NCI-H510A (cell line): ENCODE data around the gene ZNF808.
A peak's percentile ranks its signal among the peaks of the same experiment; 100 is the strongest.
"Not testable (repeated sequence)": the region's sequence is repeated elsewhere in the genome, so short reads cannot be mapped to it uniquely, and the experiment has no call there.

Experiments
- DNase-seq: peaks from one replicate; lab custom pipeline; 2025; lab: John Stamatoyannopoulos, UW

The ZNF808 gene

GRCh38 chr19:52535771-52536447, 8.4 kb downstream of the ZNF808 start:
- no peak for DNase-seq

DNA sequence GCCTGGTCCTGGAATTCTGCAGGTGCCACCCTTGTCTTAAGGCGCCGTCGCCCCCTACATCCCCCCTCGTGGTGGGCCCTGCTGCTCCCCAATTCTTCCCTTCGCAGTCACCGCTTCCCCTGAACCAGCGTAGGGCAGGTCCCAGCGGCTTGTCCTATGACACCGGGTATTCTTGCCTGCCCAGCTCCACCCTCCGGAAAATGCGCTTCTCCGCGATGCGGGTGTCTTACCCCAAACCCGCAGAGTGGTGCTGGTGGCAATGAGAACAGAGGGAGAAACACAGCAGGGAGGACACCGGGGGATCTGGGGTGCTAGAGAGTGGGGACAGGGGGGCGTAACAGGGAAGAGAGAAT, 9.0 kb downstream of the ZNF808 start:
- DNase-seq: no peak

- not testable (repeated sequence) for DNase-seq
Measured at GRCh38 chr19:52538815-52539214, 11.3 kb downstream of the ZNF808 start.

DNA sequence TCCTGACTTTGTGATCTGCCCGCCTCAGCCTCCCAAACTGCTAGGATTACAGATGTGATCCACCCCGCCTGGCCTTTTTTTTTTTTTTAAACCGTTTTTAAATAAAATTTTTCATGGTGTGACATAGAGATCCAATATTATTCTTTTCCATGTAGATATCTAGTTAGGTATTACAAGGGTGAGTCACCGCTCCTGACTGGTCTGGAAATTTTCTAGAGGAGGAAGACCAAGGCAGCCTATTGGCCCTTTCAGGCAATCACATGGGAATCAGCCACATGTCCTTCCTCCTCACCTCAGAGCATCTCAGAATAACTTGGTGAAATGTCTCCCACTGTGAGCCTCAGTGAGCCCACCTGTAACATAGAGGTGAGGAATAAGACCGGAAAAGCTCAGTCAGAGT, 13.7 kb downstream of the ZNF808 start:
- DNase-seq: not testable (repeated sequence)

DNA sequence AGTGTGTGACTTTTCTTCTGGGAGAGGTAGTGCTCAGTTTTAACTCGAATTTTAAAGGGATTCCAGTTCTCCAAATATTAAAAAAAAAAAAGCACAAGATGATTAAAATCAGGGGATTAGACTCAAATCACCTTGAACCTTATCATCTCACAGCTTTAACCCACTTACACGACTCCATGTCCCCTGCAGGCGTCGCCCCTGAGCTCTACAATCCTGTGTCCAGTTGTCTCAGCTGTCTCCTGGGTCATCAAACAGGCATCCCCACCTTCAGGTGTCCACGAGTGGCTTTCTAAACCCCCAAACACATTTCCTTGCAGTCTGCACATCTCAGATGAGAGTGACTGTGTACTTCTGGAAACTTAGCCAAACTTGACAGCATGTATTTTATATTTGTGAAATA, 14.1 kb downstream of the ZNF808 start:
- no peak for DNase-seq

- DNase-seq: not testable (repeated sequence)
Measured at GRCh38 chr19:52542541-52542940, 15.1 kb downstream of the ZNF808 start.

GRCh38 chr19:52542984-52543664, 15.7 kb downstream of the ZNF808 start:
- no peak for DNase-seq

DNA sequence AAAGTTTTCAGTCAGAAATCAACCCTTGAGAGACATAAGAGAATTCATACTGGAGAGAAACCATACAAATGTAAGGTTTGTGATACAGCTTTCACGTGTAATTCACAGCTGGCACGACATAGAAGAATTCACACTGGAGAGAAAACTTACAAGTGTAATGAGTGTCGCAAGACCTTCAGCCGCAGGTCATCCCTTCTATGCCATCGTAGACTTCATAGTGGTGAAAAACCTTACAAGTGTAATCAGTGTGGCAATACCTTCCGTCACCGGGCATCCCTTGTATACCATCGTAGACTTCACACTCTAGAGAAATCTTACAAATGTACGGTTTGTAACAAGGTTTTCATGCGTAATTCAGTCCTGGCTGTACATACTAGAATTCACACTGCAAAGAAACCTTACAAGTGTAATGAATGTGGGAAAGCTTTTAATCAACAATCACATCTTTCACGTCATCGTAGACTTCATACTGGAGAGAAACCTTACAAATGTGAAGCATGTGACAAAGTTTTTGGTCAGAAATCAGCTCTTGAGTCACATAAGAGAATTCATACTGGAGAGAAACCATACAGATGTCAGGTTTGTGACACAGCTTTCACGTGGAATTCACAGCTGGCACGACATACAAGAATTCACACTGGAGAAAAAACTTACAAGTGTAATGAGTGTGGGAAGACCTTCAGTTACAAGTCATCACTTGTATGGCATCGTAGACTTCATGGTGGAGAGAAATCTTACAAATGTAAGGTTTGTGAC, 26.9 kb downstream of the ZNF808 start:
- no peak for DNase-seq

DNA sequence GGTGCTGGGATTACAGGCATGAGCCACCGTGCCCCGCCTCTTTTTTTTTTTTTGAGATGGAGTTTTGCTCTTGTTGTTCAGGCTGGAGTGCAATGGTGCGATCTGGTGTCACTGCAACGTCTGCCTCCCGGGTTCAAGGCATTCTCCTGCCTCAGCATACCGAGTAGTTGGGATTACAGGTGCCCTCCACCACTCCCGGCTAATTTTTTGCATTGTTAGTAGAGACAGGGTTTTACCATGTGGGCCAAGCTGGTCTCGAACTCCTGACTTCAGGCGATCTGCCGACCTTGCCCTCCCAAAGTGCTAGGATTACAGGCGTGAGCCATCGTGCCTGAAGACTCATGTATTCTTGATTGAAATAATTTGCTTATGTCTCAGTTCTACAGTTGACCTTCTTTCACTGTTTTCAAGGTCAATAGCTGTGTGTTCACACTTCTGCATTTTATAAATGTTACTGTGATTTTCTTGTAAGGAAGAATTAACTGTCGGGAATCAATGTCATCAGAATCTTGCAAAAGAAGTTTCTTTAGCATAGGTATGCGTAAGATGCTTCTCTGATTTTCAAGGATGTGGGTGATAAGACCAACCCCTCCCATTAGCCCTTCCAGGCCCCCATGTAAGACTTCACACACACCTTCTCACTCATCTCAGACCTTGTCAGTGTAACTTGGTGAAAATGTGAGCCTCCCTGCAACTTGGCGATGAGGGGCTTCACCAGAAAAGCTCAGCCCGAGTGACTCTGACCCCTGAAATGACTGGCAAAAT, 29.9 kb downstream of the ZNF808 start:
- no peak for DNase-seq

- not testable (repeated sequence) for DNase-seq
Measured at GRCh38 chr19:52558732-52559445, 31.4 kb downstream of the ZNF808 start.

DNA sequence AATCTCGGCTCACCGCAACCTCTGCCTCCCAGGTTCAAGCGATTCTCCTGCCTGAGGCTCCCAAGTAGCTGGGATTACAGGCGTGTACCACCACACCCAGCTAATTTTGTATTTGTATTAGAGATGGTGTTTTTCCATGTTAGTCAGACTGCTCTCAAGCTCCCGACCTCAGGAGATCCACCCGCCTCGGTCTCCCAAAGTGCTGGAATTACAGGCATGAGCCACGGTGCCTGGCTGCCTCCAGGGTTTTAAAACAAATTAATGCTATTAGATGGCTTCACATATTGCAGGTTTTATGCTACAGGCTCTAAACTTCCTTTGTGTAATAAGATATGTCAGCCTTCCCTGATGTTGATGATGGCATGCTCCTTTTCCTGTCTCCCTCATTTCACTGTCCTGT, 34.1 kb downstream of the ZNF808 start:
- not testable (repeated sequence) for DNase-seq

GRCh38 chr19:52566121-52566520, 38.7 kb downstream of the ZNF808 start:
- DNase-seq: no peak

GRCh38 chr19:52566588-52566987, 39.1 kb downstream of the ZNF808 start:
- DNase-seq: no peak

GRCh38 chr19:52567921-52568320, 40.5 kb downstream of the ZNF808 start:
- DNase-seq: no peak

DNA sequence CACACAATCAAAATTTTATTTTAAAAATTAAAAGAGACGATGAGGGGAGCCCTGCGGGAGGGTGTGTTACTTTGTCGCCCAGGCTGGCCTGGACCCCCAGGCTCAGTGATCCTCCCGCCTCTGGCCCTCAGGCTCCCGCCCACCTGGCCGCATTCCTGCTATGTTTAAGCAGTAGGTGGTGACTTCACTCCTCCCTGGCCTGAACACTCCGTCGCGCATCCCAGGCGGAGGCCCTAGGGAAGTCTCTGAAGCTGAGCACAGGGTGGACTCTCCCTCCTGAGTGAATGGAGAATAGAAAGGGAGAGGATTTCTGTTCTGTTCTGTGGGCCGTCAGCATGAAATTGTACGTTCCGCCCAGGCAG, 42.2 kb downstream of the ZNF808 start:
- DNase-seq: not testable (repeated sequence)

- DNase-seq: peak; percentile 25
Measured at GRCh38 chr19:52570000-52570861, 42.8 kb downstream of the ZNF808 start, which contains the start of gene ZNF701. Gene ZNF701, plus strand, starts transcription at chr19:52570287. Its CDS starts 3,861 bp downstream, at chr19:52574148.

- no peak for DNase-seq
Measured at GRCh38 chr19:52584736-52585440, 57.4 kb downstream of the ZNF808 start.

DNA sequence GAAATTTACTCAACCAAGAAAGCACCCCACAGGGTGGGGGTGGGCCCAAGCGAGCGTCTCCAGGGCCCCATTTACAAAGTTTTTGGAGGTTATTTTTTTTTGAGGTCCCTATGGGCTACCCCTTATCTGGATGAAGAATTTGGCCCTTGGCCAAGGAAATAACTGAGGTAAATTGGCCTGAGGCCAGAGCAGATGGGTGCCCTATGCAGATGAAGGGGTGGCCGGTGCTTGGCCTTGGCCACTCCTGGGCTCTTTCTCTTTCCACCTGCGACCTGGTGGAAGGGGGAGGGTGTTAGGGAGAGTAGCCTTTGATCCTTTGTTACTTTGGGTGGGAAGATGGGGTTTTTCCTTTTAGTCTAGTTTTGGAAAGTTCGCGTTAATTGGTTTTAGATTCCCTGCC, 58.1 kb downstream of the ZNF808 start:
- DNase-seq: no peak

- no peak for DNase-seq
Measured at GRCh38 chr19:52590728-52591127, 63.3 kb downstream of the ZNF808 start.

DNA sequence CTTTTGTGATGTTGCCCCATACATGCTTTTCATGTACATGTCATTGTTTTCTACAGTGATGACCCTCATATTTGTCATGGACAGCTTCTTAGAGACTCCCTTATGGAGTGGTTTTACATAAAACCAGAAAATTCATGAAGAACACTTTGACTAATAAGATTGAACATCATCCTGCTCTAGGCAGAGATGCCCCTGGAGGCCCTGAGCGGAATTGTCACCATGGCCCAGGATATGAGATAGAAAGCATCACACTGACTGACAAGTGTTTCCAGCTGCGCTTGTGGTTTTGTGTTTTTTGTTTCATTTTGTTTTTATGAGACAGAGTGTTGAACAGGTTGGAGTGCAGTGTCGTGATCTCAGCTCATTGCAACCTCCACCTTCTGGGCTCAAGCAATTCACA, 64.8 kb downstream of the ZNF808 start:
- no peak for DNase-seq
